Stimulated activated naive CD8-positive, alpha-beta T cell treated with anti-CD3 and anti-CD28 coated beads, Interleukin-15, Interleukin-2, amounts not matched to agents 100 ng/mL and 50 ng/mL, for 24 hours (primary cell): ENCODE data around the gene EIF1.
"Not testable (repeated sequence)": the region's sequence is repeated elsewhere in the genome, so short reads cannot be mapped to it uniquely, and the experiment has no call there.

ENCODE experiments used
- H3K27ac Mint-ChIP-seq: one replicate; pipeline ENCODE4 v1.8.0; 2021; ENCODE audit warnings: mild to moderate bottlenecking, mixed read lengths
- H3K27me3 Mint-ChIP-seq: one replicate; pipeline ENCODE4 v1.8.0; 2021; ENCODE audit warnings: mixed read lengths
- H3K36me3 Mint-ChIP-seq: one replicate; pipeline ENCODE4 v1.8.0; 2021; ENCODE audit warnings: low read depth, mixed read lengths
- H3K4me1 Mint-ChIP-seq: one replicate; pipeline ENCODE4 v1.8.0; 2021; ENCODE audit warnings: low read depth, mixed read lengths
- H3K4me3 Mint-ChIP-seq: one replicate; pipeline ENCODE4 v1.8.0; 2021; ENCODE audit warnings: mild to moderate bottlenecking, mixed read lengths
- H3K9me3 Mint-ChIP-seq: one replicate; pipeline ENCODE4 v1.8.0; 2021; ENCODE audit warnings: mixed read lengths

EIF1 gene

DNA sequence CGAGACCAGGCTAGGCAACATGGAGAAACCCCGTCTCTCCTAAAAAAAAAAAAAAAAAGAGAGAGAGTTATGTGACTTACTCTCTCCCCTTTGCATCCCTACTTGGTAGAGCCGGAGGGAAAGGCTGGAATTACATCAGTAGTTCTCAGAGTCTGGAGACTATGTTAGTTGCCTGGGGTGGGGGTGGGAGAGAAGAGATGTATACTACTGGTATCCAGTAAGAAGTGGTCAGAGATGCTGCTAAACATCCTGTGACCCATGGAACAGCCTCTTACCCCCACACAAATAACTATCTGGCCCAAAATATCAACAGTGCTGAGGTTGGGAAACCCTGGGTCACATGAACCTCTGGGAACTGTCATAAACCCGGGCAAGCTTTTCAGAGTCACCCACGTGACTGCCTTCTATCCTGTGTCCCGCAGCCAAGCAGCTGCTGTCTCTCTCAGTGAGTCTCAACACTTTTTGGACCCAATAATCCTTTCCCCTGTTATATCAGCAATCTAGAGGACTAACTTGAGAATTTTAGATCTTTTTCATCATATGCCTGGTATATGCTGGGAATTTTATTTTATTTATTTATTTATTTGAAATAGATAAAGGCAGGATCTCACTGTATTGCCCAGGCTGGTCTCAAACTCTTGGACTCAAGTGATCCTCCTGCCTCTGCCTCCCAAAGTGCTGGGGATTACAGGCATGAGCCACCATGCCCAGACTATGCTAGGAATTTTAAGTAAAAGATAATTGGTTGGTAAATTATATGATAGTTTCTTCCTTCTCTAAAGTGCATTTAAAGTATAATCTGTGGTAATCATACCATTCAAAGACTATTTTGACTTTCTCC lies 8.7 kb downstream of the EIF1 start:
- Mint-ChIP-seq H3K36me3 (peaks cover 23% of the 10 kb centered on the region), H3K27me3 (no peaks in the 10 kb centered on the region), H3K9me3 (no peaks in the 10 kb centered on the region), H3K4me3 (no peak overlapping the region), H3K4me1 (peaks cover 11% of the 10 kb centered on the region), H3K27ac (no peak overlapping the region)

DNA sequence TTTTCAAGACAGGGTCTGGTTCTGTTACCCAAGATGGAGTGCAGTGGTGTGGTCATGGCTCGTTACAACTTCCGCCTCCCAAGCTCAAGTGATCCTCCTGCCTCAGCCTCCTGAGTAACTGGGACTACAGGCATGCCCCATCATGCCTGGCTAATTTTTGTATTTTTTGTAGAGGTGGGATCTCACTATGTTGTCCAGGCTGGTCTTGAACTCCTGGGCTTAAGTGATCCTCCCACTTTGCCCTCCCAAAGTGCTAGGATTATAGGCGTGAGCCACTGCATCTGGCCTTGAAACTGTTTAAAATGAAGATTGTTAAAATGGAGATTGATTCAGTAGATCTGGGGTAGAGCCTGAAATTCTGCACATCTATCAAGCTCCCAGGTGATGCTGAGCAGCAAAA lies 12.2 kb downstream of the EIF1 start:
- not testable (repeated sequence) for H3K4me1 Mint-ChIP-seq, H3K27ac Mint-ChIP-seq, H3K36me3 Mint-ChIP-seq, H3K27me3 Mint-ChIP-seq, H3K9me3 Mint-ChIP-seq, H3K4me3 Mint-ChIP-seq

DNA sequence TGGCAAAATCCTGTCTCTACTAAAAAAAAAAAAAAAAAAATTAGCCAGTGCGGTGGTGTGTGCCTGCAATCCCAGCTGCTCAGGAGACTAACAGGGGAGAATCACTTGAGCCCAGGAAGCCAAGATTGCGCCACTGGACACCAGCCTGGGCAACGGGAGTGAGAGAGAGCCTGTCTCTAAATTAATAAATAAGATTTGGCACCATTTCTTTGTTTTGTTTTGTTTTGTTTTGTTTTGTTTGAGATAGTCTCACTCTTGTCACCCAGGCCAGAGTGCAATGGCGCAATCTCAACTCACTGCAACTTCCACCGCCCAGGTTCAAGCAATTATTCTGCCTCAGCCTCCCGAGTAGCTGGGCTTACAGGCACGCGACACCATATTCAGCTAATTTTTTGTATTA lies 14.0 kb downstream of the EIF1 start:
- no peaks in the 10 kb centered on the region for H3K36me3 Mint-ChIP-seq
- H3K4me3 Mint-ChIP-seq, result no peak overlapping the region
- no peak overlapping the region for H3K27ac Mint-ChIP-seq
- H3K27me3 Mint-ChIP-seq, result no peaks in the 10 kb centered on the region
- no peaks in the 10 kb centered on the region for H3K9me3 Mint-ChIP-seq
- no peaks in the 10 kb centered on the region for H3K4me1 Mint-ChIP-seq

DNA sequence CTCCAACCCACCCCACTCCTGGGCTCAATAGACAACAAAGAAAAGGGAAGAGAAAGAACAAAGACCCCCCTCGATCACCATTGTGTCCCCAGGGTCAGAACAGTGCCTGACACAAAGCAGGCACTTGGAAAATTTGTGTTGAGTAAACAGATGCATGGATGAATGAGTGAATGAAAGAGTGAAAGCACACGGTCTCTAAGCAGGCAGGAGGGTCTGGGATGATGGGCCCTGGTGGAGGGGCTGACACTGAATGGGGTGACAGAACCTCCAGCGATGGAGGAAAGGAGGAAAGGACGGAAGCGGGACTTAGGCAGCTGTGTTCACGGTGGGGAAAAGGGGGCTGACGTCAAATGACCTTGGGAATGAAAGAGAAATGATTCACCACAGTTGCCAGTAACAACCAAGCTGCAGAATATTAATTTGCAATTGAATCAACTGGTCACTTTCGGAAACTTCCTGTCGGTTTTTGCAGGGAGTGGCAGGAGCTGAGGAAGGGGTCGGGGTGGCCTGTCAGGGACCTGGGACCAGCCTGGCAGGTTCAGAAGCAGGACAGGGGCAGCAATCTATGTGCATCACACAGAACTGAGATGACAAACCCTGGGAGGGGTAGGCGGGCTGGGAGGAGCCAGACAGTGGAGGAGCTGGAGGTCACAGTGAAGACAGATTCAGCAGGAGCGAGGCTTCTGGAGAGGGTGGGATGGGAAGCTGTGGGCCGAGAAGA lies 16.7 kb downstream of the EIF1 start:
- Mint-ChIP-seq H3K4me1 (peaks cover 1% of the 10 kb centered on the region), H3K27me3 (no peaks in the 10 kb centered on the region), H3K36me3 (no peaks in the 10 kb centered on the region), H3K9me3 (no peaks in the 10 kb centered on the region), H3K4me3 (no peak overlapping the region), H3K27ac (no peak overlapping the region)

DNA sequence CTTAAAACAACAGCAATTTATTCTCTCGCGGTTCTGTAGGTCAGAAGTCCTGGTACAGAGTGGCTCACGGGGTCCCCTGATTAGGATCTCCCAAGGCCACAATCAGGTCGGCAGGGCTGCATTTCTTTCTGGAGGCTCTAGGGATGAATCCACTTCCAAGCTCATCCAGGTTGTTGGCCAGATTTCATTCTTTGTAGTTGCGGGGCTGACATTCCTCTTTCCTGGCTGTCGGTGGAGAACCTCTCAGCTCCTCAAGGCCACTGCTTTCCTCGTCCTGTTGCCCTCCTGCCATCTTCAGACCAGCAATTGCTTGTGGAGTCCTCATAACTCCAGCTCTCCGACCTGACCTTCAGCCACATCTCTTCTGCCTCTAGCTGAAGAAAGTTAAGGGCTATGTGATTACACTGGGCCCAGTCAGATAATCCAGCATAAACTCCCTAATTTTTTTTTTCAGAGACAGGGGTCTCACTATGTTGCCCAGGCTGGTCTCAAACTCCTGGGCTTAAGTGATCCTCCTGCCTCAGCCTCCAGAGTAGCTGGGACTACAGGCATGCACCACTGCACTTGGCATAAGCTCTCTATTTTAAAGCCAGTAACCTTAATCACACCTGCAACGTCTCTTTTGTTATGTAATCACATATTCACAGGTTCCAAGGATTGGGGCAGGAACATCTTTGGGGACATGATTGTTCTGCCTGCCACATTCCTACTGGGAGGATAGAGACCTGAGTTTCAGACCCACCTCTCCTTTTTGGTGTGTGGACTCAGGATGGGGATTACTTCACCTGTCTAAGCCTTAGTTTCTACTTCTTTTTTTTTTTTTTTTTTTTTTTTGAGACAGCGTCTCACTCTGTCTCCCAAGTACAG lies 19.4 kb downstream of the EIF1 start:
- no peak overlapping the region for H3K27ac Mint-ChIP-seq
- H3K9me3 Mint-ChIP-seq, result no peaks in the 10 kb centered on the region
- no peaks in the 10 kb centered on the region for H3K27me3 Mint-ChIP-seq
- H3K4me1 Mint-ChIP-seq, result peaks cover 8% of the 10 kb centered on the region
- H3K36me3 Mint-ChIP-seq, result no peaks in the 10 kb centered on the region
- H3K4me3 Mint-ChIP-seq, result no peak overlapping the region

DNA sequence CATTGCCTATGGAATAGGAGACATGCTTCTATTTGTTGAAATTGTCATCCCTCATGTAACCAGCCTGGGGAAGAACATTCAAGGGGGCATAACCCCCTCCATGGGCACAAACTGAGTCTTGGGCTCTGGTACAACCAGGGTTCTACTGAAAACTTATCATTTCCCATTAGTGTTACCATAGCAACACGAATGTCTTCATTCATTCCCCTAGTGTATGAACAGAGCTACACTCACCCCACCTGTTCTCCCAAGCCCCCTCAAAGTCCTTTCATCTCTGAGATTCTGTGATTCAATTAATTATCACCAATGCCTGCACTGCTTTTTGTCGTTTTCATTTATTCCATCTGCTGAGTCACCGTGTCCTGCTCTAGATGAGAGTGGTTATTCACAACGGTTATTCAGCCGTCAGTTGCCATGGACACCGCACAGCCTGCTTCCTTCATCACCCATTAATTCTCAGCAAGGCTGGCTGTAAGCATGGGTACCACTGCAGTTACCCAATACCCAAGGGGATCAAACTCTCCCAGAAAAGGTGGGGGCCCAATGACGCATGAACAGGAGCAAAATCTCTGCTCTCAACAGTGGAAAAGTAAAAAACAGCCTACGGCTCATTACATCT lies 21.9 kb downstream of the EIF1 start:
- no peaks in the 10 kb centered on the region for H3K9me3 Mint-ChIP-seq
- no peaks in the 10 kb centered on the region for H3K27me3 Mint-ChIP-seq
- no peaks in the 10 kb centered on the region for H3K36me3 Mint-ChIP-seq
- no peak overlapping the region for H3K27ac Mint-ChIP-seq
- peaks cover 8% of the 10 kb centered on the region for H3K4me1 Mint-ChIP-seq
- H3K4me3 Mint-ChIP-seq, result no peak overlapping the region

DNA sequence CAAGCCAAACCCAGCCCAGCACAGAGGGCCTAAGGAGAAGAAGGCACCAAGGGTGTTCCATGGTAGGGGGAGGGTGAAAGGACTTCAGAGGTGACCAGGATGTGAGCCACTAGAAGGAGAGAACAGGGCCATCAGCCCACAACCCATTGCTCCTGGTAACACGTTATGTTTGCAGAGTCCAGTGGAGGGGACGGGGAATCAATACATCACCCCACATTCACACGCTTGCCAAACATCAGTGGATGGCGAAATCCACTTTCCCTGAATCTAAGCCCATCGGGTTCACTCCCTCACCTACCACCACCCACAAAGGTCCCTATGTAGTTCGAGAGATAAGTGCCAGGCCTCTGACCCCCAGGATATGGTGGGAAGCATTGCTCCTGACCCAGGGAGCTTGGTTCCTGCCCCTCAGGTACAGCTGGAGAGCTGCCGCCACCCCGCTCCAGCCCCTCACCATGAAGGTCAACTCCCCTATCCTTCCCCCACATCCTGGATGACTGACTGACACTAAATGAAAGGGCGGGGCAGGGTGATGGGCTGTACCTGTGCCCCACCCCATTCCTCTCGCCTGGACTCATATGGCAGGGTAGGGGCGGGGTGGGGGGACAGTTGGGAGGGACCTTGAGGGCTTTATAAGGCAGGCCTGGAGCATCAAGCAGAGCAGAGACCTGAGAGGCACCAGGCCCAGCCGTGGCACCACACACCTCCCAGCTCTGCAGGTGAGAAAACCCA lies 23.1 kb downstream of the EIF1 start, which contains the start of gene GAST:
Gene GAST (plus strand): TSS at position 663 of the 732 bp plus-strand sequence. CDS start 3,106 bp downstream, outside the sequence.
- Mint-ChIP-seq H3K4me1 (peaks cover 8% of the 10 kb centered on the region), H3K27ac (no peak within 1 kb of the TSS), H3K36me3 (no peaks in the 10 kb centered on the region), H3K27me3 (no peaks in the 10 kb centered on the region), H3K4me3 (no peak within 1 kb of the TSS), H3K9me3 (no peaks in the 10 kb centered on the region)

DNA sequence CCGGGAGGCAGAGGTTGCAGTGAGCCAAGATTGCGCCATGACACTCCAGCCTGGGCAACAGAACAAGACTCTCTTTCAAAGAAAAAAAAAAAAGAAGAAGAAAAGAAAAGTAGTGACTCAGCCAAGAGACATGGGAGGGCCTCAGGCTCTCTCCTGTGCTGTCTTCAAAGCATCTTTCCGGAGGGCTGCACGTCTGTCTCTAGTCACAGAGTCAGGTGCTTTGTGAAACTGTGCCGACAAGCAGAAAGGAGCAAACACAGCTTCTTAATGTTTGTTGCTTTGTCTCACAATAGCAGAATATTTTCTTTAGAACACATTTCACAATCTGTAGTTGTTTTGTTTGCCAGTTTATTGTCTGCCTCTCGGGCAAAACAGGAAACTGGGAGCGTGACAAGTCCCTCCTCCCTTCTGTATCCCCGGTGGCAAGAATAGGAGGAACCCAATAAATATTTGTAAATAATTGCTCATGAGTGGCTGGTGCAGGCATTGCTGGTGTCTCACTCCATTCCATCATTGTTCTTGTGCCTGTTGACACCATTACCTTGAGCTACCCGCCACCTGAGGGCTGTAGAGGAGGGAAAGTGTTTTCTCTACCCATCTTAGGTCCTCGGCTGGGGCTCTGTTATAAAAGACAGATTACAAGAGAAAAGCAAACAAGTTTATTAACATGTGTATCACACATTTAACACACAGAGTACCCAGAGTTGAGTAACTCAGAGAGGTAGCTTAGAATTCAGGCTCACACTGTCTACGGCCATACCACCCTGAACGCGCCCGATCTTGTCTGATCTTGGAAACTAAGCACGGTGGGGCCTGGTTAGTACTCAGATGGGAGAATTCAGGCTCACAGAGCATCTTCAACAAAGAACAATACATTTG lies 29.0 kb downstream of the EIF1 start:
- Mint-ChIP-seq H3K27ac (no peak overlapping the region), H3K9me3 (no peaks in the 10 kb centered on the region), H3K4me3 (no peak overlapping the region), H3K4me1 (no peaks in the 10 kb centered on the region), H3K36me3 (no peaks in the 10 kb centered on the region), H3K27me3 (no peaks in the 10 kb centered on the region)

DNA sequence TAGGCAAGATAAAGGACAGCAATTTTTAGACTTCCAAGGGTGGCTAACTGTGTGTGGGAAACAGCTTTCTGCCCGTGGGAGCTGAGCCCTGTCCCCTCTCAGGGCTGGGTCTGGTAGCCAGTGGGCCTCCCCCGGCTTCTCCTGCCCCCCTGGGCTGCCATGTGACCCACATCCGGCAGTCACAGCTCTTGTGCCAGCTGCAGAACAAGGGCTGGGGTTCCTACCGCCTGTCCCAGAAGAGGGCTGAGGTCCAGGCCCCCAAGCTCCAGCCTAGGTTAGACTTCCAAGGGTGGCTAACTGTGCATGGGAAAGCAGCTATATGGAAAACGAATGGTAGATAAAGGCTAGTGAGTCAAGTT lies 29.6 kb downstream of the EIF1 start:
- Mint-ChIP-seq H3K4me3 (no peak overlapping the region), H3K4me1 (no peaks in the 10 kb centered on the region), H3K27me3 (no peaks in the 10 kb centered on the region), H3K27ac (no peak overlapping the region), H3K9me3 (no peaks in the 10 kb centered on the region), H3K36me3 (no peaks in the 10 kb centered on the region)

DNA sequence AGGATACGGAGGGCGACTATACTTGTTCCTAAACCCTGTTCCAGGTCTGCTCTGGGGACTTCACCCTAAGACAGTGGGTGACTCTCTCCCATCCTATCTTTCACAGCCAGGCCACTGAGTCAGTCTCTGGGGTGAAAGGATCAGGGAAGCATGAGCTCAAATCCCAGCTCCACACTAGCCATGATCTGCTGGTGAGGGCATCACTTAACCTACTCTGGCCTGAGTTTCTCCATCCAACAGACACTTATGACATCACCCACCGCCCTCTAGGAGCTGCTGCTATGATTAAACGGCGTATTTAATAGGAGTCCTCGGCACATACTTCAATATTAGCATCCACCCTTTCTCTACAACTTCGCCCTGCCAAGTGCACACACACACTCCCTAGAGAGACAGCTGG lies 33.5 kb downstream of the EIF1 start:
- H3K4me1 Mint-ChIP-seq, result no peaks in the 10 kb centered on the region
- H3K27ac Mint-ChIP-seq, result no peak overlapping the region
- H3K36me3 Mint-ChIP-seq, result no peaks in the 10 kb centered on the region
- H3K27me3 Mint-ChIP-seq, result peaks cover 4% of the 10 kb centered on the region
- H3K9me3 Mint-ChIP-seq, result no peaks in the 10 kb centered on the region
- H3K4me3 Mint-ChIP-seq, result no peak overlapping the region

DNA sequence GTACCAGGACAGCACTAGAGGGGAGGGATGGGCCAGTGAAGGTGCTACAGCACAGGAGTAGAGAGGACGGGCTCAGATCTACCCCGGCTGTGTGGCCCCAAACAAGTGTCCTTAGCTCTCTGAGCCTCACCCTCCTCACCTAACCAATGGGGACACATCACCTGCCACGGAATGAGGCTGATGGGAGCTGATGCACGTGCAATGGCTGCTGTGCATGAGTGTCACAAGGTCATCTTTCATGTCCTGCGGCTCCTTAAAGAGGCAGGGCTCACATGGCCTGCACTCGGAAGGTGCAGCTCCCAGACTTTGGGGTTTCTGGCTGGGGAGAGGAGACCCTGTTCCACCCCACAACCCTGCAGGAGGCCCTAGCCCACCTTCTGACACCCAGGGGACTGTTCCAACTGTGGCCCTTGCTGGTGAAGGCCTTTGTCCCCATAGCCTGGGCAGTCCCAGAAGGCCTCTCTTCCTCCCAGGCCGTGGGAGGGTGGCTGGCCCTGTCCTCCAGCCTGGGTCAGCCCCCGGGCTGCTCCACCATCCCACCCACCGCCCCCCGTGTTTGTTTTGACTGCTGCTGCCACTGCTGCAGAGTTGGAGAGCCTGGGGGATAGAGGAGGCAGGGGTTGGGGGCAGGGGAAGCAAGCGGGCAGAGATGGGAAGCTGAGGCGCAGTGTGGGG lies 35.3 kb downstream of the EIF1 start:
- peaks cover 4% of the 10 kb centered on the region for H3K27me3 Mint-ChIP-seq

DNA sequence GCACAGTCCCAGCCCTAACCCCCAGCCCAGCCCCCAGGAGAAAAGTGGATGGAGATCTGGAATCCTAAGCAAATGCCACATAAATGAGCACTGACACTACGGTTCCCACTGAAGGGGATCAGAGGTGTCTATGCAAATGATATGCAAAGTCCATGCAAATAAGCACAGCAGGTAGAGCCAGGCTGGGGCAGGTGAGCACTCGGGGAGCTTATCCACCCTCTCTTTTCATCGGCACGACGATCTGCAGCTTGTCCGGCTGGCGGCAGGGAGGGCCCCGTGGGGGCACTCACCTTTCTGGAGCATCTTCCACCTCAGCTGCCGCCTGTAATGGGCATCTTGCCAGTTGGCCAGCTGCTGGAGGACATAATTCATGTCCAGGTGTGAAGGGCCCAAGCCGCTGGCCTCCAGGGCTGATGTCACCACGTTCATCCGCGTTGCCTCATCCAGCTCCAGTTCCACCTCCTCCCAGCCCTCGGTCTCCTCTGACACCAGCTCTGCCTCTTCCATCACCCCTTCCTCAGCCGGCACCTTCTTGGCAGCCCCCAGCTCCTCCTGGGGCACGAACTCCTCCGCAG lies 35.9 kb downstream of the EIF1 start:
- Mint-ChIP-seq H3K4me3 (no peak overlapping the region), H3K4me1 (no peaks in the 10 kb centered on the region), H3K27me3 (peaks cover 4% of the 10 kb centered on the region), H3K36me3 (no peaks in the 10 kb centered on the region), H3K9me3 (no peaks in the 10 kb centered on the region), H3K27ac (no peak overlapping the region)

More for the DNA sequence above, 35.3 kb downstream of the EIF1 start:
- Mint-ChIP-seq H3K4me3 (no peak overlapping the region), H3K9me3 (no peaks in the 10 kb centered on the region), H3K27ac (no peak overlapping the region), H3K4me1 (no peaks in the 10 kb centered on the region), H3K36me3 (no peaks in the 10 kb centered on the region)

DNA sequence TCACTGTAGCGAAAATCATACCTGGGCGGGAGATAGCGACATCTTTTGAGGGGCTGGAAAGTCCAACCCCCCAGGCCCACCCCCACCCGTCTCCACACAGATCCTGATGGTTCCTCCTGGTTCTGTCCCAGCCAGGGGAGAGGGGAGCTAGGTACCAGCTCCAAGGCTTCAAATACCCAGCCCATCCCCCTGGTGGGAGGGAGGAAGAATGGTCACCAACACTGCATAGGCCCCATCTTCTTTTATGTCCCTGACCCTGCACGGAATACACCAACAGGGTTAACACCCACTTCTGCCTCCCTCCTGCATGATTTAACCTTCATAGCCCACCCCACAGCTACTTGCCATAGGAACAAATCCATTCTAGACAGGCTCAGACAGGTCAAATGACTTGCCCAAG lies 36.4 kb downstream of the EIF1 start:
- H3K4me3 Mint-ChIP-seq, result no peak overlapping the region
- no peak overlapping the region for H3K27ac Mint-ChIP-seq
- H3K9me3 Mint-ChIP-seq, result no peaks in the 10 kb centered on the region
- no peaks in the 10 kb centered on the region for H3K36me3 Mint-ChIP-seq
- H3K4me1 Mint-ChIP-seq, result no peaks in the 10 kb centered on the region
- H3K27me3 Mint-ChIP-seq, result peaks cover 4% of the 10 kb centered on the region
